HepG2 (cell line): ENCODE data around the gene CST8. TPM values are rescaled to one million over a fixed set of nuclear protein-coding genes. Genes with fewer than 3 reads are reported as not detected.
A peak's percentile ranks its signal among the peaks of the same experiment; 100 is the strongest.

Source experiments
- BHLHE40 ChIP-seq: IDR thresholded peaks from 2 replicates; pipeline ENCODE4 v1.6.1; 2011; ENCODE audit warnings: low read length, improper control_type of control experiment
- CTCF ChIP-seq: sonication (generic); formaldehyde crosslinking; IDR thresholded peaks from 2 replicates; pipeline ENCODE4 v1.5.0; 2020; ENCODE audit warnings: mild to moderate bottlenecking, missing genetic modification reagents, moderate library complexity
- KDM3A ChIP-seq: IDR thresholded peaks from 2 replicates; pipeline ENCODE4 v1.6.1; 2018; ENCODE audit warnings: low read depth, missing compliant biosample characterization
- PATZ1 ChIP-seq: sonication (generic); formaldehyde crosslinking; IDR thresholded peaks from 2 replicates; pipeline ENCODE4 v1.4.0; 2020; ENCODE audit warnings: missing genetic modification reagents
- TEF ChIP-seq: sonication (generic); formaldehyde crosslinking; IDR thresholded peaks from 2 replicates; pipeline ENCODE4 v1.5.0; 2020; ENCODE audit warnings: missing genetic modification reagents
- ZBTB1 ChIP-seq: sonication (generic); formaldehyde crosslinking; IDR thresholded peaks from 2 replicates; pipeline ENCODE4 v1.4.0; 2020; ENCODE audit warnings: missing genetic modification reagents, borderline replicate concordance
- ZNF264 ChIP-seq: sonication (generic); formaldehyde crosslinking; IDR thresholded peaks from 2 replicates; pipeline ENCODE4 v1.4.0; 2020; ENCODE audit warnings: missing genetic modification reagents
- ZNF296 ChIP-seq: sonication (generic); formaldehyde crosslinking; conservative IDR thresholded peaks from 2 replicates; pipeline ENCODE4 v1.5.0; 2020; ENCODE audit warnings: mild to moderate bottlenecking, missing genetic modification reagents
- ZNF468 ChIP-seq: sonication (generic); formaldehyde crosslinking; IDR thresholded peaks from 2 replicates; pipeline ENCODE4 v1.8.0; 2022; ENCODE audit warnings: mild to moderate bottlenecking, moderate library complexity, missing genetic modification reagents
- ZNF724P ChIP-seq: sonication (generic); formaldehyde crosslinking; IDR thresholded peaks from 2 replicates; pipeline ENCODE4 v1.8.0; 2022; ENCODE audit warnings: missing genetic modification reagents, borderline replicate concordance
- polyA plus RNA-seq, 8 experiments: library from polyadenylated mRNA; depleted of rRNA in 3 of 8; stranded (reverse) in 7 of 8; unstranded in 1 of 8; fragments of >200 nt; fragmentation: Illumina TruSeq in 4 of 8; extraction: Trizol in 4 of 8; gene quantifications; 2 replicates each; pipeline versions ENCODE4 v1.2.1 to v1.2.3, GENCODE V29; 2011 to 2016; ENCODE audit warnings: low read depth in 4 of 8, missing spikeins in 1 of 8, mixed read lengths in 1 of 8; ENCODE audit not compliant: insufficient read depth in 1 of 8
- total RNA-seq, 5 experiments: library from RNA; depleted of rRNA; stranded (reverse); fragments of >200 nt; fragmentation: Illumina TruSeq; extraction: Trizol; gene quantifications; 2 replicates each; pipeline ENCODE4 v1.2.3, GENCODE V29; 2016; ENCODE audit warnings: low read depth in 1 of 5
- TF ChIP-seq, protein P1 (sequence below): sonication (generic); formaldehyde crosslinking; IDR thresholded peaks from 2 replicates; pipeline ENCODE4 v1.4.0; 2020; ENCODE audit warnings: missing genetic modification reagents
- TF ChIP-seq, protein P2 (sequence below): sonication (generic); formaldehyde crosslinking; IDR thresholded peaks from 2 replicates; pipeline ENCODE4 v1.5.1; 2020; ENCODE audit warnings: mild to moderate bottlenecking, missing genetic modification reagents, borderline replicate concordance
- TF ChIP-seq, protein P3 (sequence below): sonication (generic); formaldehyde crosslinking; conservative IDR thresholded peaks from 2 replicates; pipeline ENCODE4 v1.8.0; 2022; ENCODE audit warnings: low read depth, missing genetic modification reagents
- TF ChIP-seq, protein P4 (sequence below): sonication (generic); formaldehyde crosslinking; IDR thresholded peaks from 2 replicates; pipeline ENCODE4 v1.8.0; 2022; ENCODE audit warnings: missing genetic modification reagents, mild to moderate bottlenecking, borderline replicate concordance

Gene CST8
- total and polyA plus RNA-seq, 2 of the 13 experiments (the other 11 are each of a cell fraction or from before 2014, with no cell fraction given) = not detected

DNA sequence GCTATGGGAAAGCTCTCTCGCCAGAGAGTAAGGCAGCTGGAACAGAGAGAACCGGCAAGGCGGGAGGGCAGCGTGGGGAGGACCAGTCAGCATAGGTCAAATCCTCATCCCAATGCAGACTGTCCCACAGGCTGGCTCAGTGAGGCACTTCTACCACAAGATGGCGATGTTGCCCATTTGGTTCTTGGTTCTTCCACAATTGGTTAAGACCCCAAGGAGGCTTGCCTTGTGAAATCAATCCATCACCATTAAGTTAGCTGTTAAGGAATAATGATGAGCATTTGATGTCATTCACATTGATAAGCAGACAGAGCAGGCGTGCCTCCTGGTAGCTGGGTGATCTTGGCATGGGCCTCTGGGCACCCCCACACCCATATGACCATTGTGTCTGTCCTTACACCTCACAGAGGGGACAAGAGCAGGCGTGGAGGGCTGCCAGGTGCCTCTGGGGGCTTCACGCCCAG, 49.0 kb upstream of the CST8 start (continued):
- TF ChIP-seq ZNF296 (CRISPR knock-in tag) = no peak
- TF ChIP-seq ZBTB1 (CRISPR knock-in tag) = no peak
- TF ChIP-seq, protein P1, sequence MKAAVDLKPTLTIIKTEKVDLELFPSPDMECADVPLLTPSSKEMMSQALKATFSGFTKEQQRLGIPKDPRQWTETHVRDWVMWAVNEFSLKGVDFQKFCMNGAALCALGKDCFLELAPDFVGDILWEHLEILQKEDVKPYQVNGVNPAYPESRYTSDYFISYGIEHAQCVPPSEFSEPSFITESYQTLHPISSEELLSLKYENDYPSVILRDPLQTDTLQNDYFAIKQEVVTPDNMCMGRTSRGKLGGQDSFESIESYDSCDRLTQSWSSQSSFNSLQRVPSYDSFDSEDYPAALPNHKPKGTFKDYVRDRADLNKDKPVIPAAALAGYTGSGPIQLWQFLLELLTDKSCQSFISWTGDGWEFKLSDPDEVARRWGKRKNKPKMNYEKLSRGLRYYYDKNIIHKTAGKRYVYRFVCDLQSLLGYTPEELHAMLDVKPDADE (CRISPR knock-in tag) = no peak
- TF ChIP-seq, protein P2, sequence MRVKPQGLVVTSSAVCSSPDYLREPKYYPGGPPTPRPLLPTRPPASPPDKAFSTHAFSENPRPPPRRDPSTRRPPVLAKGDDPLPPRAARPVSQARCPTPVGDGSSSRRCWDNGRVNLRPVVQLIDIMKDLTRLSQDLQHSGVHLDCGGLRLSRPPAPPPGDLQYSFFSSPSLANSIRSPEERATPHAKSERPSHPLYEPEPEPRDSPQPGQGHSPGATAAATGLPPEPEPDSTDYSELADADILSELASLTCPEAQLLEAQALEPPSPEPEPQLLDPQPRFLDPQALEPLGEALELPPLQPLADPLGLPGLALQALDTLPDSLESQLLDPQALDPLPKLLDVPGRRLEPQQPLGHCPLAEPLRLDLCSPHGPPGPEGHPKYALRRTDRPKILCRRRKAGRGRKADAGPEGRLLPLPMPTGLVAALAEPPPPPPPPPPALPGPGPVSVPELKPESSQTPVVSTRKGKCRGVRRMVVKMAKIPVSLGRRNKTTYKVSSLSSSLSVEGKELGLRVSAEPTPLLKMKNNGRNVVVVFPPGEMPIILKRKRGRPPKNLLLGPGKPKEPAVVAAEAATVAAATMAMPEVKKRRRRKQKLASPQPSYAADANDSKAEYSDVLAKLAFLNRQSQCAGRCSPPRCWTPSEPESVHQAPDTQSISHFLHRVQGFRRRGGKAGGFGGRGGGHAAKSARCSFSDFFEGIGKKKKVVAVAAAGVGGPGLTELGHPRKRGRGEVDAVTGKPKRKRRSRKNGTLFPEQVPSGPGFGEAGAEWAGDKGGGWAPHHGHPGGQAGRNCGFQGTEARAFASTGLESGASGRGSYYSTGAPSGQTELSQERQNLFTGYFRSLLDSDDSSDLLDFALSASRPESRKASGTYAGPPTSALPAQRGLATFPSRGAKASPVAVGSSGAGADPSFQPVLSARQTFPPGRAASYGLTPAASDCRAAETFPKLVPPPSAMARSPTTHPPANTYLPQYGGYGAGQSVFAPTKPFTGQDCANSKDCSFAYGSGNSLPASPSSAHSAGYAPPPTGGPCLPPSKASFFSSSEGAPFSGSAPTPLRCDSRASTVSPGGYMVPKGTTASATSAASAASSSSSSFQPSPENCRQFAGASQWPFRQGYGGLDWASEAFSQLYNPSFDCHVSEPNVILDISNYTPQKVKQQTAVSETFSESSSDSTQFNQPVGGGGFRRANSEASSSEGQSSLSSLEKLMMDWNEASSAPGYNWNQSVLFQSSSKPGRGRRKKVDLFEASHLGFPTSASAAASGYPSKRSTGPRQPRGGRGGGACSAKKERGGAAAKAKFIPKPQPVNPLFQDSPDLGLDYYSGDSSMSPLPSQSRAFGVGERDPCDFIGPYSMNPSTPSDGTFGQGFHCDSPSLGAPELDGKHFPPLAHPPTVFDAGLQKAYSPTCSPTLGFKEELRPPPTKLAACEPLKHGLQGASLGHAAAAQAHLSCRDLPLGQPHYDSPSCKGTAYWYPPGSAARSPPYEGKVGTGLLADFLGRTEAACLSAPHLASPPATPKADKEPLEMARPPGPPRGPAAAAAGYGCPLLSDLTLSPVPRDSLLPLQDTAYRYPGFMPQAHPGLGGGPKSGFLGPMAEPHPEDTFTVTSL (CRISPR knock-in tag) = no peak
- TF ChIP-seq ZNF468 (CRISPR knock-in tag) = no peak
- TF ChIP-seq ZNF724P (CRISPR knock-in tag) = no peak
- peak; percentile 63 for TF ChIP-seq PATZ1 (CRISPR knock-in tag)
- TF ChIP-seq KDM3A (CRISPR knock-in tag) = 0 out of 2 replicates have a peak, but pooled peaks have one; percentile 46
- TF ChIP-seq CTCF (CRISPR knock-in tag) = peak; percentile 99
- TF ChIP-seq, protein P3, sequence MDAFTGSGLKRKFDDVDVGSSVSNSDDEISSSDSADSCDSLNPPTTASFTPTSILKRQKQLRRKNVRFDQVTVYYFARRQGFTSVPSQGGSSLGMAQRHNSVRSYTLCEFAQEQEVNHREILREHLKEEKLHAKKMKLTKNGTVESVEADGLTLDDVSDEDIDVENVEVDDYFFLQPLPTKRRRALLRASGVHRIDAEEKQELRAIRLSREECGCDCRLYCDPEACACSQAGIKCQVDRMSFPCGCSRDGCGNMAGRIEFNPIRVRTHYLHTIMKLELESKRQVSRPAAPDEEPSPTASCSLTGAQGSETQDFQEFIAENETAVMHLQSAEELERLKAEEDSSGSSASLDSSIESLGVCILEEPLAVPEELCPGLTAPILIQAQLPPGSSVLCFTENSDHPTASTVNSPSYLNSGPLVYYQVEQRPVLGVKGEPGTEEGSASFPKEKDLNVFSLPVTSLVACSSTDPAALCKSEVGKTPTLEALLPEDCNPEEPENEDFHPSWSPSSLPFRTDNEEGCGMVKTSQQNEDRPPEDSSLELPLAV (CRISPR knock-in tag) = no peak
- TF ChIP-seq BHLHE40 = no peak
- no peak for TF ChIP-seq ZNF264 (CRISPR knock-in tag)
- TF ChIP-seq TEF (CRISPR knock-in tag) = no peak
- TF ChIP-seq, protein P4, sequence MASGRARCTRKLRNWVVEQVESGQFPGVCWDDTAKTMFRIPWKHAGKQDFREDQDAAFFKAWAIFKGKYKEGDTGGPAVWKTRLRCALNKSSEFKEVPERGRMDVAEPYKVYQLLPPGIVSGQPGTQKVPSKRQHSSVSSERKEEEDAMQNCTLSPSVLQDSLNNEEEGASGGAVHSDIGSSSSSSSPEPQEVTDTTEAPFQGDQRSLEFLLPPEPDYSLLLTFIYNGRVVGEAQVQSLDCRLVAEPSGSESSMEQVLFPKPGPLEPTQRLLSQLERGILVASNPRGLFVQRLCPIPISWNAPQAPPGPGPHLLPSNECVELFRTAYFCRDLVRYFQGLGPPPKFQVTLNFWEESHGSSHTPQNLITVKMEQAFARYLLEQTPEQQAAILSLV (CRISPR knock-in tag) = no peak
